Left hindlimb (tissue), 1 donor: ENCODE results near the gene WDR27.
"Not testable (repeated sequence)": the region's sequence is repeated elsewhere in the genome, so short reads cannot be mapped to it uniquely, and the experiment has no call there.

Experiments used
- DNase-seq: peaks from one replicate; pipeline ENCODE4 v3.0.0-alpha.2; 2018

Gene WDR27

DNA sequence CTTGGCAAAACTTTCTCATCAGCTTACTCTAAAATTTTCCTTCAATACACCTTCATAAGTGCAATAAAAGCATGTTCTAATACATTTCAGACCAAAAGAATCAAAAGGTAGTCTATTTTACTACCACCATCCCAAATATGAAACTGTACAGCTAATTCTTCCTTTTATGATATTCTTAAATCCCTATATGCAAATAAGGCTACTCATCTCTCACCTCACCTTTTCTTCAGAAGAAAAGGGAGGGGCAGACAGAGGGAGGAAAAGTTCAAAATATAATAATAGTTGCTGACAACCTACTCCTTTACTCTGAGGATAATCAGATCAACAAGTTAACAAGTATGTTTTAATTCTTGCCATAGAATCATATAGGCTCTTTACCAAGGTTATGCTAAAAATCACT is 7.5 kb upstream of the WDR27 start:
- no peak for DNase-seq

DNA sequence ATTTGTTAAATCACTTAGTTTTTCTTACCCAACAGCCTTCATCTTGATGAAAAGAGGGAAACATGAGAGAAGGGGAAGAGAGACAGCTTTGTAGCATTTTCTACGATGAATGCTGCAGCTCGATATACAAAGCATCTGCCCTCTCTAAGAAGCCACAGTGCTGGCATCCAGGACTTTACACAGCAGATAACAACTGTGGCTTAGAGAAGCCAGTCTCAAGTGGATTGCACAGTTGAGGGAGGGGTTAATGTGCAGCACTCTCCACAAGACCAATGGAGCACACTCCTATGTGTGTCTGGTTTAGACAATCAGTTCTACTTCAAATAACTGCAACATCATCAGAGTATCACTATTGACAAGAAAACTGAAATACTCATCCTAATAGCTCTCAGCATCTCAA is 5.9 kb upstream of the WDR27 start:
- no peak for DNase-seq

DNA sequence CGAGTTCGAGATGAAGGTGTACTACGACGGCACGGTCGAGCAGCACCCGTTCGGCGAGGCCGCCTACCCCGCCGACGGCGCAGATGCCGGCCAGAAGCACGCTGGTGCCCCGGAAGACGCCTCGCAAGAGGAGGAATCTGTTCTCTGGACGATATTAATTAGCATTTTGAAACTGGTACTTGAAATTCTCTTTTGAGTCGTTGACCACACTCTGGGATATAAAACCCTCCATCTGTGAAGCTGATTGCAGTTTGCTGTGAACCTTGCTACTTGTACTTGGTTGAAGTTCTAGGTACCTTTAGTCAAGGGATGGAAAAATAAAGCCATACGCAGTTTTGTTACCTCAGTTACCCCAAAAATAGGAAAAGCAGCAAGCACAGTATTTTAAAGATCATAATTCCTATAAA is 1.0 kb upstream of the WDR27 start:
- DNase-seq: no peak

DNA sequence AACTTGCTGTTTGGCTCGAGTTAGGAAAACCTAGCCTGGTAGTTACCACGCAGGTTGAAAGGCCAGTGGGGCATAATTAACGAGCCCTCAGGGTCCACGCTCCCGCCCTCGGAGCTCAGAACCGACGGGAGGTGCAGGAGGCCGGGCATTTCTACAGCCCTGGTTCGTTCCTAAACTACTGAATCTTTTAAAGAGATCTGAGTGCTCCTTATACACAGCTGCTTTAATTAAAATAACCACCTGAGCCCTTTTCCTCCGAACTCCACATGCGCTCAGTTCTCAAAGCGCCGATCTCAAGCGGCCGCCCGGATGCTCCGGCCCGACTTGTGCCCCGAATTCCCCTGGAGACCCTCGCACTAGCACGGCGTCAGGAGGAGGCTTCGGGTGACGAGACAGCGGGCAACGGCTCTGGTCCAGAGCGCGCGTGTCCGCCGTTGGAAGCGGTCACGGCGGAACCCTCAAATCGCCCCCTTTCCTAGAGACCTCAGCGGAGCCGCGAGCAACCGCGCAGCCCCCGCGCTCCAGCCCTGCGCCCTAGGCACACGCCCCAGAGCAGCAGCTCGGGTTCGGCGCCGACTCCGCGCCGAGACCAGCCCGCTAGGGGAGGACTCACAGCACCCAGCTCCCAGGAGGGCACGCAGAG is 397 bp downstream of the WDR27 start:
- DNase-seq: no peak

DNA sequence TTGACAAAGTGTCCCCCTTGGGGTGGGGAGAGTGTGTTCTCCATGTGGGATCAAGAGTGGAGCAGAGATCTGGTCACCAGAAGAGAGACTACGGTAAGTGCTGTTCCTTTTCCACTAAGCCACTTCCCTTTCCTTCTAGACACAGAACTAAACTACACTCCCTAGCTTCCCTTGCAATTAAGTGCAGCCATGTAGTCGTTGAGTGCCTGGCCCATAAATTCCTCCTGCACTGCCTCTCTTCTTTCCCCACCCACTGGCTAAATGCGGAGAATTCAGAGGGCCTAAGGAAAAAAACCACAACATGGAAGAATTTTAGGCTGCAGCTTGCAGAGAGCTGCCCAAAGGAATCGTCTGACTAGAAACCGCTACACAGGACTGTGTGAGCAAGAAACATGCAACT is 1.5 kb downstream of the WDR27 start:
- DNase-seq: peak; percentile 42

DNA sequence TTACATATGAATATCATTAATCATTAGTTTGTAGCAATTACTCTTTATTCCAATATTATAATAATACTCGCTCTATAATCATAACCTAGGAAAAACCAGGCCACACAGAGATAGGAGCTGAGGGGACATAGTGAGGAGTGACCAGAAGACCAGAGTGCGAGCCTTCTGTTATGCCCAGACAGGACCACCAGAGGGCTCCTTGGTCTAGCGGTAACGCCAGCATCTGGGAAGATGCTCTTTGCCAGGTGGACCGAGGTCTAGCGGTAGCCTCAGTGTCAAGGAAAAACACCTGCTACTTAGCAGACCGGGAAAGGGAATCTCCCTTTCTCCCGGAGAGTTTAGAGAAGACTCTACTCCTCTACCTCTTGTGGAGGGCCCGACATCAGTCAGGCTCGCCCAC is 4.7 kb downstream of the WDR27 start:
- DNase-seq: not testable (repeated sequence)

DNA sequence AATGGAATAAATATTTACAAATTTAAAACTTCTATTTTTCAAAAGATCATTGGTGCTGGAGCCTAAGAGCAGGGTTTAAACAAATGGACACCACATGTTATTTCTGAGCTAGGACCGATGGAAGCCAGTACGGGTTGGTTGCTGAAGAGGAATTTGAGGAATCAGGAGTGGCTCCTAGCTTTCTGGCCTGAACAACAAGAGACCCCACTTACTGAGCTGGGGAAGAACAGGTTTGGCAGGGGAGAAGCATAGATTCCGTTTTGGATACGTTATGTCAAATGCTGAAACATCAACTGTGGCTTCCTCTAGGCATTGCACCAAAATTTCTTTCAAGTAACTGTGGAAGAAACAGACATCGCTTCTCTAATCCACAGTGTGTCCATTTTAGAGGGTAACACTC is 6.7 kb downstream of the WDR27 start:
- no peak for DNase-seq

DNA sequence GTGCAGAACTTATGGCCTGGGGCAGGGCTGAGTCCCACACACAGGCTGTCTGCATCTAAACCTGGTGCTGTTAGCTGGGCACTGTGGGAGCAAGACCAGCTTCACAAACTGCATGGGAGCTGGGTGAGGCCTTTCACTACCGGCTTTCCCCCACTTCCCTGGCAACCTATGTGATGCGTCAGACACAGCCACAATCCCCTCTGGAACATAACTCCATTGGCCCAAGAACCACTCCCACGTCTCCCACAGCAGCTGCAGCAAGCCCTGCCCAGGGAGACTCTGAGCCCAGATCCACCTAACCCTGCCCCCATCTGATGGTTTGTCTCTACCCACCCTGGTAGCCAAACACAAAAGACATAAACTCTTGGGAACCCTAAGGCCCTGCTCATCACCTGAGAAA is 9.3 kb downstream of the WDR27 start:
- no peak for DNase-seq

DNA sequence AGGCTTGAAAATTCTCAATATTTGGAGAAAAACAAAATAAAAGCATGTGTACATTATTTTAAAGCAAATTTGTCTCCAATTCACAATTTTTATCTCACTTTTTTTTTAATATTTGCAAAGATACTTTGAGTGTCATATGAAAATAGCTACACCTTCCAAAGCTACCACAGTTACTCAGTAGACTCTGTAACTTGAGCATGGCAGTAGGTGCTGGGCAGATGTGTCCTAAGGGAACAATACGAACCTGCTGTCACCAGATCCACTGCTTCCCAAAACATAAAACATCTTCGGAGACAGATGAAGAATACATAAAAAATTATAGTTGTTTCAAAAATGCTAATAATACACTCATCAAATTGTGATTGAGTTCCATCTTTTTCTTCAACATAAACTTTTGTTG is 10.6 kb downstream of the WDR27 start:
- DNase-seq: no peak

DNA sequence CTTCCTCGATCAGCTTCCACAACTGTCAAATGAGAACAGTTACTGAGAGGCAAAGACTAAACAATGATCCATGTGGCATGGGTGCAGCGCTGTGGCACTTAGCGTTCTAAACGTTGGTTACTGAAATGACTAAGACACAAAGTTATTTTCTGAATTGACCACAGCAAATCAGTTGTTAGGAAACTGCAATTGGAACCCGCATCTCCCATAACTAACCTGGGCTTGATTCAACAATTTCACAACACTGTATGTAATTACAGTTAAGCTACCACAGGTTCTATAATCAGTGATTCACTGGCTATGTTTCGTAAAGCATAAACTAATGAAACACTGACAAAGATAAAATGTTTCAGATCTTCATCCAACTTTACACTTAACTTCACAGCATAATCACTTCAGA is 12.5 kb downstream of the WDR27 start:
- DNase-seq: no peak

DNA sequence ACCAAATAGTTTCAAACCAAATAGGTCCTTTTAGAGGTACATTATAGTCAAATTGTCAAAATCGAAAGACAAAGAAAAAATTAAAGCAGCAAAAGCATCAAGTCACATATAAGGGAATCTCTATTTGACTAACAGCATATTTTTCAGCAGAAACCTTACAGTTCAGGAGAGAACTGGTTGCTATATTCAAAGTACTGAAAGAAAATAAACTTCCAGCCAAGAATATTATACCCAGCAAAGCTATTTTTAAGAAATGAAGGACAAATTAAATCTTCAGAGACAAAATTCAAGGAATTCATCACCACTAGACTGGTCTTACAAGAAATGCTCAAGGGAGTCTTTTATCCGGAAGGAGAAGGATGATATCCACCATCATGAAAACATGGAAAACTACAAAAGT is 16.0 kb downstream of the WDR27 start:
- DNase-seq: no peak

DNA sequence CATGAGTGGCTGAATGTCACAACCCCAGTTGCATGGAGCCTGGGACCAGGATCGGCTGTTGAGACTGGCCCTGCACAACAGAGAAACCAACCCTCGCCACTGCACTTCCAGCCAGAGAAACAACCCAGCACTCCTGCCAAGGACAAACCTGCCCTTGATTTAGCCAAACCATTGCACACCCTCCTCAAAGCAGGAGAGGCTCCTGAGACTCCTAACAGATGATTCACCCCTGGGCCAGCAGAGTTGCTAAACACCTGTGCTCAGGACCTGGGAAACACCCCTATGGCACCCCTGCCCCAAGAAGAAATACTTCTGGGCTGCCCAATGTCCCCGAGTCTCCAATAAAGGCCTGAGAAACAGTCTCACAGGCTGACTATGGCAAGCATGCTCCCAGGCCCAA is 17.8 kb downstream of the WDR27 start:
- DNase-seq: no peak

DNA sequence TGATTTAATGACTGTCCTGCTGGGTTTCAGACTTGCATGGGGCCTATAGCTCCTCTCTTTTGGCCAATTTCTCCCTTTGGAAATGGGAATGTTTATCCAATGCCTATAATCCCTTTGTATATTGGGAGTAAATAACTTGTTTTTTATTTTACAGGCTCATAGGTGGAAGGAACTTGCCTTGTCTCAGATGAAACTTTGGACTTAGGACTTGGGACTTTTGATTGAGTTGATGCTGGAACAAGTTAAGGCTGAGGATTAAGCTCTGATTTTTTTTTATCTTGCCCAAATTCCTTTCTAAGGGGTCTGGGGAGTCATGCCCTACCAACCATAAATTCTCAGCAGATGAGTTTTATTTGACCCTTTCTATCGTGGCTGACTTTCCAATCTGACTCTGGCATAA is 23.5 kb downstream of the WDR27 start:
- DNase-seq: no peak

DNA sequence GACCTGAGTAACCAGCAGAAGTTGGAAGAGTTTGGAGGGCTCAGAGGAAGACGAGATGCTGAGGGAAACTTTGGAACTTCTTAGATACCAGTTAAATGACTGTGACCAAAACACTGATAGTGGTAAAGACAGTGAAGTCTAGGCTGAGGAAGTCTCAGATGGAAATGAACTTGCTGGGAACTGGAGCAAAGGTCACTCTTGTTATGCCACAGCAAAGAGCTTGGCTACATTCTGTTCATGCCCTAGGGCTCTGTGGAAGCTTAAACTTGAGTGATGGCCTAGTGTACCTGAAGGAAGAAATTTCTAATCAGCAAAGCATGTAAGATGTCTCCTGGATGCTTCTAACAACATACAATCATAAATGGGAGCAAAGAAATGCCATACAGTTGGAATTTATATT is 24.7 kb downstream of the WDR27 start:
- DNase-seq: no peak

DNA sequence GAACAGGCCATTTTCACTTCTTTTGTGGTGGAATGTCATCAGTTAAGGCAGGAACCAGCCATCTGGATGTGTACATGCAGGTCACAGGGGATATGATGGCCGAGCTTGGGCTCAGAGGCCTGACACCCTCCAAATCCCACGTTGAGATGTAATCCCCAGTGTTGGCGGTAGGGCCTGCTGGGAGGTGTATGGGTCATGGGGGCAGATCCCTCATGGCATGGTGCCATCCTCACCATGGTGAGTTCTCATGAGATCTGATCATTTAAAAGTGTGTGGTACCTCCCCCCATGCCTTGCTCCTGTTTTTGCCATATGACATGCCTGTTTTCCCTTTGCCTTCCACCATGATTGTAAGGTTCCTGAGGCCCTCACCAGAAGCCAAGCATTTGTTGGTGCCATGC is 26.8 kb downstream of the WDR27 start:
- DNase-seq: no peak

DNA sequence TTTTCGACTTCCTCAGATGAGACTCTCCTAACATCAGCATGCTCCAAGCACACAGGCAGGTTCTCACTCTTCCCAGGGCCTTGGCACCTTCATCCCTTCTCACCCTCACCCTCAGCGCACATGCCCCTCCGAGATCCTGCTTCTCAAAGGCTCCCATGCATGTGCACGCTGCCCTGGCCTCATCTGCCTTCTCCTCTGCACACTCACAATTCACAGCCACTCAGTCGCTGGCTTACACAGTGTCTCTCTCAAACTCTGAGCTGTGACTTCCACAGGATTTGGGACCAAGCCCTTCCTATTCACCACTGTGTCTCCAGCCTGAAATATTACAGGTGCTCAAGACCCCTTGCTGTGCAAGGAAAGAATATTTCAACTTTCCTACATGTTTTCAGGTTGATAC is 30.3 kb downstream of the WDR27 start:
- no peak for DNase-seq

DNA sequence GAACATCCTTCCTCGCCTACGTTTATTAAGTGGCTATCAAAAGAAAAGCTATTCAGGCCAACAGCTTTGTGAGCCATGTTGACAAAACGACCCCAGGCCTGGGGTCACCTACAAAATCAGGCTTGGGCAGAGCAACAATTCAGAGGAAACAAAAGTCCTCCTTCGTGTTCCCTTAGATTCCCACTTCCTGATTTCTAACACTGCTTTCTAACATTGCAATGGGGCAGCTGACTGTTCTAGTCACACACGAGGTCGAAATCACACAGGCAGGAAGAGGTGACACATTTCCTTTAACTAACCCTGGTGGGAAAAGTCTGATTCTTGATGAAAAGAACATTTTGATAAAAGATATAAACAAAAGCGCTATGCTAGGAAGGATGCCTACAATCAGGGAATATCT is 31.9 kb downstream of the WDR27 start:
- DNase-seq: no peak

DNA sequence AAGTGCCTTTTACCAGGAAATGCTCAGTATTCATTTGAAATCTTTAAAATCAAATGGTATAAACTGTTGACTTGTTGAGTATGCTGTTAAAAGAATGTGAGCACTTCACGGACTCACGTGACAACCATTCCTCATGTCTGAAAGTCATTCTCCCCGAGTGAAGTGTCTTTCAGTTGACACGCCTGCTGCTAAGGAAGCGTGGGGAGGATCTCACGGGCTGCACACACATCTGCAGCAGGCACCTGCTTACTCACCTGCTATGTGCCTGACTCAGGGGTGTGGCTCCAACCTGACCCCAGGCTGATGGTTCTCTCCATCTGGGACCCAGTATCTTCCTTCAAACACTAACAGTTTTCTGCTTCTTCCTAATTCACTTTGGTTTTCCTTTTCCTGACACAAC is 32.7 kb downstream of the WDR27 start:
- DNase-seq: no peak

DNA sequence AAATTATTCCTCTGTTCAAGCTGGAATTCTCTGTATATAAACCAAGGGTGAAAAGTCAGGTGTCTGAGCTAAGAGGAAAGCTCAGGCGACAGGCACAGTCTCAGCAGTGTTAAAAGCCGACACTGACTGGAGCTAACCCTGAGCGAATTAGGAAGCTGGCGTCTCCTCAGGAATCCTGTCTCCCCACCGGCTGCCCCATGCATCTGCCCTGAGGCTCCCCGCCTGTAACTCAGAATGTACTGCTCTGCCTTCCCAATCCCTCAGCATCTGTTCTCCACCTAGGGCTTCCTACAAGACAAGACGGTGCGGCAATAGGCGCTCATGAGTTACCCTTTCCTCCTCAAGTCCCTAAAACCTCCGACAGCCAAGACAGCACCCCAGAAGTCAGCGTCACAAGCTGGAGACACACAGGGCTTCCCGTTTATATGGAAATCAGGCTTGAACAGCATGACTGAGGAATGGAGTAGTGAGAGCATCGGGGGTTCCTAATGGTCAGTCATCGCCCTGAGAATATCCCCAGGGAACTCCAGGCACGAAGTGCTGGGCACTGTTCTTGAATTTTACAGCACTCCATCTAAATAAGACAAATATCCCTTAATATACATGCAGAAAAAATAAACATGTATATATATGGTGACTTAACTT is 33.5 kb downstream of the WDR27 start:
- no peak for DNase-seq

DNA sequence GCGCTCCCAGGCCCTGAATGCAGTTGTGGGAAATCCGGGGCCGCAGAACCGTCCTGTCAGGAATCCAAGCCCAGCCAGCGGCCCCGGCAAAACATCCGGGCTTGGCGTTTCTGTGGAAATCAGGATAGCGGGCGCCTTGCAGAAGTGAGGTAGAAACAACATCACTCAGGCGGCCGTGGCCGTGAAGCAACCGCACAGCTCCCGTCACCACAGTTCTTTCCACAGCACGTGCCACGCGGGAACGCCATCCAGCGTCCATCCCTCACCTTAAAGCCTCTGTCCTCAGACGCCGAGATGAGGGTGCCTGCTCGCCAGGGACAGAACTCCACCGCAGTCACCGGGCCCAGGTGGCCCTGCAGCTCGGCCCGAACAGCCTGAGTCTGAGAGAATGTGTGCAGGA is 34.1 kb downstream of the WDR27 start:
- DNase-seq: no peak

DNA sequence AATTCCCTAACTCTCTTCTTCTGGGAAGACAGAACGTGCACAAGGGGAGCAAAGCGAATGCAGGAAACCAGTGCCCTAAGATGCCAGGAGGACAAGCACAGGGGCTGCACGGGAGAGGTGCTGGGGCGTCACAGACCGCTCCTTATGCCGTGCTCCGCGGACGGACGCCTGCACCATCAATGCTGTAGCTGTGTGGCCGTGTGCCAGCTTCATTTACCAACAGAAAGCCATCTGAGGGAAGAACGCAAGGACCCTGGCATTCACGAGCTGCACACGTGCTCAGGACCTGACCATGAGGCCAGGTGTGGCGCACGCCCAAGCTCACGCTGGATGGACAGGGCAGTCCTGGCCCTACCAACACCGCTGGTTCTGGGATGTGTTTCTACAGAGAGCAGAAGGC is 35.4 kb downstream of the WDR27 start:
- no peak for DNase-seq

DNA sequence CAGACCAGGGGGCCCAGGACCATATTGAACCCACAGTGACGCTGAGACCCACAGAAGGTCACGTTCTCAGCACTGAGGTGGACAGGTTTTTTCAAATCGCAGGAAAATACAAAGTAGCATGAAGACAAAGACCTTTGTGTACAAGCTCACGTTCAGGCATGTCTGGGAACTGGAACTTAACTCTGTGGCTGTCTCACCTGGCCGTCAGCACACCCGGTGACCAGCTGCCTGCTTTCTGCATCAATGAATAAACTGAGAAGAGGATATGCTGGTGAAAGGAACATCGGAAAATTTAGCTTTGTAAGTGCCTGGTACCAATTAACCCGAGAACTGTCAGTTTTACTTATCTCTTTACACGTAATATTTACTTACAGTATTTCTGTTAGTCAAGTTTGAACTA is 36.5 kb downstream of the WDR27 start:
- DNase-seq: no peak

DNA sequence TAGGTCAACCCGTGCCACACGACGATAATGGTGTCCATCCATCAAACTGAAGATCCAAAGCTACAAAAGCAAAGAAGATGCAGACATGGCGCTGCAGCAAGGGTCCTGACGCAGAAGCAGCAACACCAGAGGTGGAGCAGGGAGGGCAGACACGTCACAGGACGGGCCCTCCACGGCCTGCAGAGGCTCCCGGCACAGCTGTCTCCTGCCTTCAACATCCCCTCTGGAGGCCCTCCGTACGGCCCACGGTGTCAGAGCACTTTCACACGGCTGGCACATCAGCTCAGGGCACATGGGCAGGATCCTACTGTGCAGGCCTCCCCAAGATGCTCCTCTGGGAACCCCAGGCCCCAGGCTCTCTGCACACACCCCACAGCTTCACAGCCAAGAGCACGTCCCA is 37.6 kb downstream of the WDR27 start:
- DNase-seq: no peak

DNA sequence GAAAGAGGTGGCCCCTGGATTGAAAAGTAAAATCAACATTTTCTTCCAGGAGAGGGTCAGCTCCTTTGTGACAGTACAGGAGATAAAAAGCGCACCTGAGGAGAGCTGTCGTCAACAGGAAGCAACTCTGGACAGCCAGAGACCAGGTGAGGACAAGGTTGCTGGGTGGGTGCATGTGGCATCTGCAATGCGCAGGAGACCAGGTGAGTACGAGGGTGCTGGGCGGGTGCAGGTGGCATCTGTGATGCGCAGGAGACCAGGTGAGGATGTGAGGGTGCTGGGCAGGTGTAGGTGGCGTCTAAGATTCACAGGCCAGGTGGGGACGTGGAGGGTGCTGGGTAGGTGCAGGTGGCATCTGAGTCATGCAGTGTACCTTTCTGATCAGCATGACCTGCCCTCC is 38.4 kb downstream of the WDR27 start:
- no peak for DNase-seq

DNA sequence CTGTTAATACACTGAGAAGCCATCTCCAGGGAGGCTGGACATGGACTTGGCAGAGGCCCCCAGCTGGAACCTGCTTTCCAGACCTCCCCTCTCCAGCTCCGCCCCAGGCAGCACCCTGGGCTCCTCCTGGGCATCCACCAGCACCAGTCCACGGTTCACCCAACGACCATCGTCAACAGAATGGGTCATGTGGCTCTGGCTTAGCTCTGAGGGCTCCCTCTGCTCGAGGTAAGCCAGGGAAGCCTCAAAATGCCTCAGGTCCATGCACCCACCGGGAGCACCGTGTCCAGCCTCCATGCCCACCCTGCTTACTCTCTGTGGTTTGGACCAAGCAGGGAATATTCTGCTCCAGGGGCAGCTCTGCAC is 40.5 kb downstream of the WDR27 start:
- no peak for DNase-seq
